ENCODE results near the gene TP53RK. TPM values are rescaled to one million over a fixed set of nuclear protein-coding genes. Genes with fewer than 3 reads are reported as not detected.

The TP53RK gene
- total RNA-seq, 1 experiment from 2014 or later = 21.5 TPM

- no peaks in the 10 kb centered on the region for H3K27me3 ChIP-seq (ENCODE audit: insufficient read depth, low read length)
- no peak overlapping the region for H3K9ac ChIP-seq (ENCODE audit: extremely low read depth, insufficient read length, low read length)
- H3K4me3 Mint-ChIP-seq = no peak overlapping the region
- H4K8ac ChIP-seq (replicated peaks; ENCODE audit: insufficient read length, low read depth, low read length) = no peak overlapping the region
- H2BK12ac ChIP-seq (ENCODE audit: insufficient read length, low read depth, low read length) = no peak overlapping the region
- H3K79me2 ChIP-seq (ENCODE audit: insufficient read depth, low read length) = 0 out of 2 replicates have a peak, but pooled peaks cover 2% of the 10 kb centered on the region
- no peaks in the 10 kb centered on the region for H3K23me2 ChIP-seq (ENCODE audit: insufficient read length, low read depth, low read length, poor library complexity, severe bottlenecking)
- H2AK5ac ChIP-seq (ENCODE audit: insufficient read length, low read length) = no peak overlapping the region
- H2AFZ ChIP-seq (ENCODE audit: low read length) = no peak overlapping the region
- H4K5ac ChIP-seq (ENCODE audit: insufficient read length, low read depth, low read length) = no peak overlapping the region
- H3K56ac ChIP-seq (ENCODE audit: insufficient read length, low read depth, low read length) = no peak overlapping the region
- H3K14ac ChIP-seq (ENCODE audit: insufficient read depth, low read length) = no peak overlapping the region
- H4K20me1 ChIP-seq (ENCODE audit: control insufficient read depth, insufficient read depth, insufficient read length) = no peaks in the 10 kb centered on the region
- no peak overlapping the region for H3T11ph ChIP-seq (ENCODE audit: low read length)
- H2BK5ac ChIP-seq (ENCODE audit: insufficient read length, low read length) = no peak overlapping the region
- H2BK20ac ChIP-seq (ENCODE audit: low read depth, low read length, poor library complexity, severe bottlenecking) = no peak overlapping the region
- WGBS (ENCODE audit: extremely low coverage, insufficient read length, low lambda C conversion rate) = no CpG with 5 or more reads among the region's 5 CpGs
- no peak overlapping the region for H3K27ac Mint-ChIP-seq
- H3K27ac ChIP-seq (ENCODE audit: insufficient read length, low read depth, low read length) = no peak overlapping the region
- H4K91ac ChIP-seq (ENCODE audit: insufficient read length, low read depth, low read length) = no peak overlapping the region
- H3K4me2 ChIP-seq (ENCODE audit: insufficient read depth, insufficient read length, low read length) = no peak overlapping the region
- H3K23ac ChIP-seq (ENCODE audit: insufficient read length, low read depth, low read length) = no peak overlapping the region
- TF ChIP-seq CTCF (conservative IDR thresholded peaks at IDR 0.05) = no peak
- peaks cover 1% of the 10 kb centered on the region; the same call in 1 of the 2 replicates for H3K27me3 Mint-ChIP-seq (ENCODE audit: low read depth)
- H3K4me1 ChIP-seq (ENCODE audit: insufficient read depth, low read length) = no peaks in the 10 kb centered on the region; the same call in 1 of the 2 replicates
- H3K4me1 Mint-ChIP-seq = peaks cover 19 to 36% of the 10 kb centered on the region in 2 experiments
- peaks cover 3% of the 10 kb centered on the region for H3K79me1 ChIP-seq (ENCODE audit: insufficient read depth, low read depth, low read length, poor library complexity, severe bottlenecking)
- DNase-seq = no peak
- H3K18ac ChIP-seq (ENCODE audit: insufficient read length, low read depth, low read length) = no peak overlapping the region
- H3K36me3 Mint-ChIP-seq (ENCODE audit: insufficient read depth in 1 of 3, low read depth in 3 of 3) = peaks cover 15 to 53% (median 44%) of the 10 kb centered on the region in 3 experiments
- peaks cover 5% of the 10 kb centered on the region for H3K9me3 ChIP-seq (ENCODE audit: control insufficient read depth, low read depth, low read length)
- H3K9me3 Mint-ChIP-seq = peaks cover 11 to 22% of the 10 kb centered on the region in 2 experiments
- no peak overlapping the region for H2BK15ac ChIP-seq (ENCODE audit: low read depth, low read length)
- no peak overlapping the region for H2BK120ac ChIP-seq (ENCODE audit: low read depth, low read length, poor library complexity, severe bottlenecking)
- H3K4ac ChIP-seq (ENCODE audit: low read depth, low read length) = no peak overlapping the region
These were observed 16.6 kb downstream of the TP53RK start for GRCh38 chr20:46672543-46673148.
